Gastrocnemius medialis (tissue), 4 donors: ENCODE data around the gene FAM53C. TPM values are rescaled to one million over a fixed set of nuclear protein-coding genes. Genes with fewer than 3 reads are reported as not detected.
A peak's percentile ranks its signal among the peaks of the same experiment; 100 is the strongest.

ENCODE experiments used
- ATAC-seq, 2 donors: fragments of 150-250 bp; one replicate each; pipeline ENCODE4 v1.9.1; 2016
- DNase-seq, 2 donors: peaks; one replicate each; pipeline ENCODE4 v3.0.0-alpha.2; 2019
- H3K27ac ChIP-seq, 4 donors: fragments of 200-600 bp; sonication (generic); 1 replicate in 1 of 4; 2 replicates in 3 of 4; pipeline ENCODE4 v1.5.1; 2016 to 2018; ENCODE audit warnings: mild to moderate bottlenecking in 2 of 4, moderate library complexity in 1 of 4
- H3K27me3 ChIP-seq, 3 donors: fragments of 200-600 bp; sonication (generic) in 2 of 3; 1 replicate in 1 of 3; 2 replicates in 2 of 3; pipeline versions ENCODE4 v1.5.1 to v1.6.0; 2016 to 2019; ENCODE audit warnings: mild to moderate bottlenecking in 1 of 3, moderate library complexity in 1 of 3
- H3K36me3 ChIP-seq, 2 donors: fragments of 200-600 bp; sonication (generic) in 1 of 2; one replicate each; pipeline ENCODE4 v1.5.1; 2017 to 2018
- H3K4me1 ChIP-seq, 2 donors: fragments of 200-600 bp; sonication (generic) in 1 of 2; one replicate each; pipeline ENCODE4 v1.5.1; 2016 to 2017; ENCODE audit warnings: mild to moderate bottlenecking in 2 of 2
- H3K4me3 ChIP-seq, 4 donors: fragments of 200-600 bp; sonication (generic) in 3 of 4; 1 replicate in 1 of 4; 2 replicates in 3 of 4; pipeline ENCODE4 v1.5.1; 2016 to 2019; ENCODE audit warnings: mild to moderate bottlenecking in 2 of 4
- H3K9me3 ChIP-seq, 3 donors: fragments of 200-600 bp; sonication (generic) in 2 of 3; 1 replicate in 1 of 3; 2 replicates in 2 of 3; pipeline ENCODE4 v1.5.1; 2016 to 2019
- POLR2A ChIP-seq, 2 donors: fragments of 450-650 bp; IDR thresholded peaks; one replicate each; pipeline ENCODE4 v1.6.1; 2017; ENCODE audit warnings: antibody characterized with exemption in 2 of 2, mild to moderate bottlenecking in 2 of 2, moderate library complexity in 2 of 2
- in situ Hi-C, 4 donors: fragments of 200-750 bp; cut with MboI; loops; one replicate each; pipeline versions ENCODE4 v1.15.0 to v1.8.0; 2017; ENCODE audit warnings: low sequenced_read_pairs in 4 of 4
- intact Hi-C: fragments of 100-400 bp; cut with DNase I; formaldehyde crosslinking; loops from one replicate; pipeline ENCODE4 v1.15.1; 2023; ENCODE audit warnings: low total_unique reads
- total RNA-seq, 4 donors: library from RNA; depleted of rRNA; stranded (reverse); fragments of >200 nt; gene quantifications; one replicate each; pipeline versions ENCODE4 v1.1.0 to v1.2.3, GENCODE V29; 2016
- TF ChIP-seq, protein P1 (sequence below), 5 experiments: fragments of 450-650 bp in 3 of 5; fragments of 200-600 bp in 2 of 5; sonication (generic) in 2 of 5; IDR thresholded peaks in 4 of 5; conservative IDR thresholded peaks in 1 of 5; 1 replicate in 4 of 5; 2 replicates in 1 of 5; pipeline ENCODE4 v1.5.1; 2016 to 2019; ENCODE audit warnings: antibody characterized with exemption in 5 of 5, mild to moderate bottlenecking in 3 of 5, moderate library complexity in 3 of 5

FAM53C gene
- total RNA-seq, 4 donors from 2014 or later: 35.7 to 74.7 (median 41.0) TPM

DNA sequence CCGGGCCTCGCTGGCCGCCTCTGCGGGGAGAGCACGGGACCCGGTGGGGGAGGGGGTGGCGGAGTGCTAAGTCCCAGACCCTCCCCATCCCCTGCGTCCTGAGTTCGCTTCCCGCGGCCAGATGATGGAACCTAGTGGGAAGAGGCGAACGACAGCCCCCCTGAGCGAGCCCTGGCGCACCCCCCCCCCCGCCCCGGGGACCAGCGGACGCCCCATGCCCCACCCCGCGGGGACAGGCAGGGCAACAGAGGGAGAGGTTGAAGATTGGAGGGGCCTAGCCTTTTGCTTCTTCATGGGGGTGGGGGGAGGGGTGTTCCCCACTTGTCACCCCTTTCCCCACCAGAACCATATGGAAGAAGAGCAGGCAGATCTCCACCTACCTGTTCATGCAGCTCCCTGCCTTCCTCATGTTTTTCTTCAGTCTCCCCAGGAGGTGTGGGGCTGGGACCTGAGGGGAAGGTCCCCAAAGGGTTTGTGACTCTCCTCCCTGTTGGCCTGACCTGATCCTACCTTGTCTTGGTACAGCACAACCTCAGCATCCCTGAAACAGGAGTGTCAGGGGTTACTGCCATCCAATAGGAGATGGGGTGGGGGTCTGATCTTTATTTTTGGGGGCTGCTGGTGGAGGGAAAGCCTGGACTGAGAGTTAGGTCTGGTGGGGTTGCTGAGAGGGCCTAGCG is 485 bp downstream of the FAM53C start:
- TF ChIP-seq, protein P1, sequence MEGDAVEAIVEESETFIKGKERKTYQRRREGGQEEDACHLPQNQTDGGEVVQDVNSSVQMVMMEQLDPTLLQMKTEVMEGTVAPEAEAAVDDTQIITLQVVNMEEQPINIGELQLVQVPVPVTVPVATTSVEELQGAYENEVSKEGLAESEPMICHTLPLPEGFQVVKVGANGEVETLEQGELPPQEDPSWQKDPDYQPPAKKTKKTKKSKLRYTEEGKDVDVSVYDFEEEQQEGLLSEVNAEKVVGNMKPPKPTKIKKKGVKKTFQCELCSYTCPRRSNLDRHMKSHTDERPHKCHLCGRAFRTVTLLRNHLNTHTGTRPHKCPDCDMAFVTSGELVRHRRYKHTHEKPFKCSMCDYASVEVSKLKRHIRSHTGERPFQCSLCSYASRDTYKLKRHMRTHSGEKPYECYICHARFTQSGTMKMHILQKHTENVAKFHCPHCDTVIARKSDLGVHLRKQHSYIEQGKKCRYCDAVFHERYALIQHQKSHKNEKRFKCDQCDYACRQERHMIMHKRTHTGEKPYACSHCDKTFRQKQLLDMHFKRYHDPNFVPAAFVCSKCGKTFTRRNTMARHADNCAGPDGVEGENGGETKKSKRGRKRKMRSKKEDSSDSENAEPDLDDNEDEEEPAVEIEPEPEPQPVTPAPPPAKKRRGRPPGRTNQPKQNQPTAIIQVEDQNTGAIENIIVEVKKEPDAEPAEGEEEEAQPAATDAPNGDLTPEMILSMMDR (IDR thresholded peaks at IDR 0.05 in 4 of 5, conservative IDR thresholded peaks at IDR 0.05 in 1 of 5): no peak
- TF ChIP-seq POLR2A (IDR thresholded peaks at IDR 0.05): no peak
- Histone ChIP-seq H3K36me3 (peaks cover 0 to 20% of the 10 kb centered on the region in 2 donors), H3K4me1 (peaks cover 24 to 35% of the 10 kb centered on the region in 2 donors), H3K4me3 (peak overlapping the region; percentile 75 to 95 (median 93)), H3K9me3 (no peaks in the 10 kb centered on the region), H3K27me3 (no peaks in the 10 kb centered on the region), H3K27ac (peak overlapping the region; percentile 89 to 98 (median 94))
- no peak for DNase-seq
- intact Hi-C loops (loop anchor here (1.0 to 10.0 kb wide), 5 partner anchors 14 to 714 kb away; partner anchors contain the start of genes CDC23, FAM13B and KDM3B), in situ Hi-C loops (loop anchor here in 1 of 4 donors (10.0 kb wide), 1 partner anchor 124 kb away; the partner anchor contains the start of gene CDC23)
- ATAC-seq: no peak

DNA sequence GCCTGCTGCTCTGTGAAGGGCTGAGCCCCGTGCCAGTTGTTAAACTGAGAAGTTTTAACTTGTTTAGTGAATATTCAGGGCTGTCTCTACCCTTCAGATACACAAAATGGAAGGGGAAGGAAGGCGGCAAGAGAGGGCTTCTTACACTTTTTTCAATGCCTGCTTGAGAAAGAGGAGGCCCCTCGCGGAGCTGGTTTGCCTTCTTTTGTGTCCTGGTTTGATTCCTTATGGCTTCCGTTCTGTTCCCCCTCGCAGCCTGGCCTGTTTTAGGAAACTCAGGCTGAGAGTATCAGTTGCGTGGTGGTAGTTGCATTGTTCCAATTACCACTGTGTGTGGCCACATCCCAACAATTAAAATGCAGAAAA is 1.0 kb downstream of the FAM53C start:
- Histone ChIP-seq H3K27me3 (no peaks in the 10 kb centered on the region), H3K4me1 (peaks cover 24 to 35% of the 10 kb centered on the region in 2 donors), H3K36me3 (peaks cover 0 to 26% of the 10 kb centered on the region in 2 donors), H3K9me3 (no peaks in the 10 kb centered on the region), H3K4me3 (peak overlapping the region; percentile 75 to 95 (median 93)), H3K27ac (peak overlapping the region; percentile 89 to 98 (median 94))
- in situ Hi-C loops: loop anchor here in 1 of 4 donors (10.0 kb wide), 1 partner anchor 124 kb away; the partner anchor contains the start of gene CDC23
- no peak for ATAC-seq
- TF ChIP-seq POLR2A (IDR thresholded peaks at IDR 0.05): no peak
- TF ChIP-seq, protein P1 (IDR thresholded peaks at IDR 0.05 in 4 of 5, conservative IDR thresholded peaks at IDR 0.05 in 1 of 5): no peak
- no peak for DNase-seq
- intact Hi-C loops: loop anchor here (2.0 to 10.0 kb wide), 4 partner anchors 14 to 714 kb away; partner anchors contain the start of genes CDC23, FAM13B and KDM3B

DNA sequence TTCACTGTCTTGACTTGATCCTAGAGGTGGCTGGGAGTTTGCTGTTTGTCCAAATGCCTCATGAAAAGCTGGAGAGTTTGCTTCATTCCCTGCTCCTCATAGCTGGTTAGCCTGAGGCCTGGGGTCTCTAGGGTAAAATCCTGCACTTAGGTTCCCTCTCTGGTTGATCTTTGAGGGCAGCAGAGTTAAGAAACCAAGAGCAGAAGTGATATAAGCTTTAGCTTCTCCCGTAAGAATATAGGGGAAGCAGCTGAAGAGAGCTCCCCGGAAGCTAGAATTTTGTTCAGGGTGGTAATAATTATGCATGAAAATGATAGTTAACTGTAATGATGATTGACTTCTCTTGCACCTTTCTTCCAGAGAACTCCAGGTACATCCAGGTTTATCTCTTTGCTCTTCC is 1.4 kb downstream of the FAM53C start:
- peak overlapping the region; percentile 89 to 98 (median 94) for H3K27ac ChIP-seq
- in situ Hi-C loops: loop anchor here in 1 of 4 donors (10.0 kb wide), 1 partner anchor 125 kb away; the partner anchor contains the start of gene CDC23
- peaks cover 24 to 35% of the 10 kb centered on the region in 2 donors for H3K4me1 ChIP-seq
- H3K36me3 ChIP-seq: peaks cover 0 to 29% of the 10 kb centered on the region in 2 donors
- TF ChIP-seq, protein P1 (IDR thresholded peaks at IDR 0.05 in 4 of 5, conservative IDR thresholded peaks at IDR 0.05 in 1 of 5): no peak
- peak overlapping the region; percentile 75 to 95 (median 93) for H3K4me3 ChIP-seq
- H3K9me3 ChIP-seq: no peaks in the 10 kb centered on the region
- no peak for DNase-seq
- intact Hi-C loops: loop anchor here (2.0 to 10.0 kb wide), 4 partner anchors 13 to 715 kb away; partner anchors contain the start of genes CDC23, FAM13B and KDM3B
- H3K27me3 ChIP-seq: no peaks in the 10 kb centered on the region
- no peak for ATAC-seq

DNA sequence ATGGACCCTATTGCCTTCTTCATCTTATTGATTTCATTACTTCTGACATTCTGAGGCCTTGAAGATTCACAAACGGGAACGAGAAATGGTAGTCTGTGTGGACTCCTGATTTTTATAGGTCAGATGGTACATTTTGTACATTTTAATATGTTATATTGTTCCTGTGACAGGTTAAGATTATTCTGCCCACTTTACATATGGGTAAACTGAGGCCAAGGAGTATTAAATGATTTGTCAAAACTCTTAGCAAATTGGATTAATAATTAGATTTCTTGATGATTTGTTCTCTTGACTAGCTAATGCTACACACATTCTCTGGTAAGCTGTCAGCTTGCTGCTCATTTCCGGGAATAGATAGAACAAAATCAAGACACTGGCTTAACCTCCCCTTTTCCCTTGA is 1.9 kb downstream of the FAM53C start:
- intact Hi-C loops: no loop called here
- no peak for DNase-seq
- H3K27ac ChIP-seq: peak overlapping the region; percentile 89 to 98 (median 94)
- peaks cover 24 to 35% of the 10 kb centered on the region in 2 donors for H3K4me1 ChIP-seq
- no peak overlapping the region for H3K4me3 ChIP-seq
- TF ChIP-seq, protein P1 (IDR thresholded peaks at IDR 0.05 in 4 of 5, conservative IDR thresholded peaks at IDR 0.05 in 1 of 5): no peak
- no peak for TF ChIP-seq POLR2A (IDR thresholded peaks at IDR 0.05)
- no peak for ATAC-seq
- peaks cover 0 to 34% of the 10 kb centered on the region in 2 donors for H3K36me3 ChIP-seq
- H3K9me3 ChIP-seq: no peaks in the 10 kb centered on the region
- no peaks in the 10 kb centered on the region for H3K27me3 ChIP-seq
- in situ Hi-C loops: no loop called here
